SHP77 (cell line): ENCODE data around the gene GHRHR.
A peak's percentile ranks its signal among the peaks of the same experiment; 100 is the strongest.

ENCODE experiments used
- DNase-seq, 2 experiments: peaks; one replicate each; lab custom pipeline; 2025; lab: John Stamatoyannopoulos, UW

GHRHR gene

DNA sequence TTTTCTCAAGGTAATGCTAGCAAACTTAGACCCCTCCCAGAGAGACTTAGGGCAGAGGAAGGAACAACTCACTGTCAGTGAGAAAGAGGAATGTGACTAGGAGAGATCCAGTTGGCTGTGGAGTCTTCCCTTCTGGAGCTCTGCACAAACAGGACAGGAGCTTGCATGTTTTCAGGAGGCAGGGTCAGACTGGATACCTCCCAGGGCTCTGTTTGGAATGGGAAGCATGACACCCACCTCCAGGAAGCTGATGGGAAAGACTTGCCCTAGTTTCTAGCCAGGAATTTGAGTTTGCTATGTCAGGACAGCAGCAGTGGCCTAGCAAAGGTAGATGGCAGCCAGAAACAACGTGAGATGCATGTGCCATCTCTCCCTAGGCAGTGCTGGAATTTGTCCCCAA lies 40.6 kb downstream of the GHRHR start:
- no peak for DNase-seq

DNA sequence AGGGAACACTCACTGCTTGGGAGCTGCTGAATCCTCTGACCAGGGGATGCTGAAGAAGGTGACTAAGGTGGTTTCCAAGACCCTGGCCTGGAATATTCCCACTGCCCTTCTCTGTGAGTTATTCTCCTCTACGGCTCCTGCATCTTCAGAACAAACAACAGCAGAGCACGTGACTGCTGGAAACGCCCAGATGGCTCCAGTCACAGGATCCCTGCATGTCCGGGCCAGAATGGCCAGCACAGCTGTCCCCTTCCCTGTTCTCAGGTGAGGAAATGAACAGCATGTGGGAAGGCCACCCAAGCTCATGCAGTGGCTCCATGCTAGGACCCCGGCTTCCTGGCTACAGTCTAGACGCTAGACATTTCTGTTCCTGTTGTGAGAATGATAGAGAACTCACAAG lies 43.1 kb downstream of the GHRHR start:
- DNase-seq: no peak

DNA sequence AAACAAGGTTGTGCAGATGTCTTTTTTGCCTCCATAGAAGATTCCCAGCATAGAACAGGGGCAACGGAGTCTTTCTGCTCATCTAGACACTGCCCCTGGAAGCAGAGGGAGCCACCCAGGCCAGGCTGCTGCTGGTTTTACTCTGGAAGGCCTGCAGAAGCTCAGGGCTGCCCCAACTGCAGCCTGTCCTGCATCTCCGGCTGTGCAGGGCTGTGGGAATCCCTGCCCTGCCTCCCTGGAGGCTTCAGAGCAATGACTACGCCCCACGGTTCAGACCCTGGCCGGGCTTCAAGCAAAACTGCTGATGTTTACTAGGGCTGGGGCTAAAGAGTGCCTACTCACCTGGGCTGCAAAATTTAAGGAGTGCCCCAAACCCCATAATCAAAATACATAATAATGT lies 43.9 kb downstream of the GHRHR start:
- no peak for DNase-seq

DNA sequence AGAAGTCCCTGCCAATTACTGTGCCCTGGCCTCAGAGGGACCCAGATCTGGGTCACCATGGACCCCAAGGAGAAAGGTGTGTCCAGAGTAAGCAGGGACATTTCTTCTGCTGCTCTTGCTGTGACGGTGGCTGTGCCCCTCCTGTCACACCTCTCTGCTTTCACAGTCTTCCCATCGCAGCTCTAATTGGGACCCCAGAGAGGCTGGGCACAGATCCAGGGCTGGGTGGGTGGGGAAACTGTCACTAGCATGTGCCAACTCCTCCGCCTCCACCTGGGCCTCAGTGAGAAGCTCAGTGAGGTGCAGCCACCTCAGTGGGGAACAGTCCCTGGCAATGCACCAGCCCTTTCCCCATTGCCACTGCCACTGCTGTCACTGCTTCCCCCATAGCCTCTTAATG lies 51.1 kb downstream of the GHRHR start:
- no peak for DNase-seq

DNA sequence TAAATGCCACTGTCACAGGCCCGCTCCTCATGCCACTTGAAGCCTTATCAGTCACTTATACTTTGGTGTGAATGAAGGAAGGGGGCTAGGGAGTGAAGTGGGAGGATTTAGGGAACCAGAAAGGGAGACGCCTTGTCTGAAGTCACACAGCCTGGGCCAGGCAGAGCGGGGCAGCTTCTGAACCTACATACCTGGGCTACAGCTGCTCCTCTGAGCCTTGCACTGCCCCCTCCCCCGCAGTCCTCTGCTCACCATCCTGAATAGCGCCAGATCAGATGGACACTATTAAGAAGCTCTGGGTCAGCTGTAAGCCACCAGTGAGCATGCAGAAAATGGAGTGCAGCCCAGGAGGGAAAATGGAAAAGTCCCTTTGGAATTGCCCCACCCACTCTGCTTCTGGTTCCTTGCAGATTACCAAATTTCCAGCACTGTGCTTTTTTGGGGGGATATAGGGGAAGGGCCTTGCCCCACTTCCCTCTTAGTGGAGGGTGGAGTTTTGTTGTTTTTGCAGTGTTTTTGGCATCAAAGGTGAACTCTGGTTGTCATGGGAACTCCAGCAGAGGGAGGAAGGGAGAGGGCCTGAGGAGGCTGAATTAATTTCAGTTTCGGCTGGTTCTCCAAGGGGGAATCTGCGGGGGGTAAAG lies 53.4 kb downstream of the GHRHR start:
- no peak for DNase-seq

DNA sequence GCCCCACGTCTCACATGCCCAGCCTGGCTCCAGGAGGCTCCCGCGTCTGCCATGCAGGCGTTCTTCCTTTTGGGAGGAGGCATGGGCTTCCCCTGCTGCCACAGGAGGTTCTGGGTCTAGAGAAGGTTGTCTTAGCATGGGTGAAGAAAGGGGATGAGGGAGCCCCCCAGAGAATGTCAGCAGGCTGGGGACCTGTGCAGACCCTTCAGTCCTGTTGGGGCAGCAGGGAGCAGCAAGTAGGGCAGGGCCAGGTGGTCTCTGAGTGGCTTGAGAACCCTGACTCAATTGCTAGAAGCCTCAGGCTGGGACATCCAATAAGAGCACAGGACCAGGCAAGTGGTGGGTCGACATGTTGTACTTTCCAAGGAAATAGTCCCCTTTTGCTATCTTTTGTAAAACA lies 54.0 kb downstream of the GHRHR start:
- no peak for DNase-seq

DNA sequence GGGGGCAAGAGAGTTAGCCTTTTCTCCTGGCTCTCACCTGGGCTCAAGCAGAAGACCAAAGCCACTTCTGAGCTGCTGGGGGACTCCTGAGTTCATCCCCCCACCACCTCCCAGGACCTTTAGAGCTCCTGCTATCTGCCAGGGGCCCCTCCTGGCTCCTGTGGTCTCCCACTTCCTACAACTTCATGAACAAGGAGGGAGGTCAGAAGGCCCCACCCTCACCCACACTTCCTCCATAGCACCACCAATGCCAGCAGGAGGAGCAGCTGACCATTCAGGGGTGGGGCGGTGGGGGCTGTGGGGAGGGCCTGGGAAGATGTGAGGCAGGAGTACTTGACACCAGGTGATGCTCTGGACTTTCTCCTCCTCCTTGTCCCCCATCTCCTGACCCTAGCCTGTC lies 55.8 kb downstream of the GHRHR start:
- no peak for DNase-seq

DNA sequence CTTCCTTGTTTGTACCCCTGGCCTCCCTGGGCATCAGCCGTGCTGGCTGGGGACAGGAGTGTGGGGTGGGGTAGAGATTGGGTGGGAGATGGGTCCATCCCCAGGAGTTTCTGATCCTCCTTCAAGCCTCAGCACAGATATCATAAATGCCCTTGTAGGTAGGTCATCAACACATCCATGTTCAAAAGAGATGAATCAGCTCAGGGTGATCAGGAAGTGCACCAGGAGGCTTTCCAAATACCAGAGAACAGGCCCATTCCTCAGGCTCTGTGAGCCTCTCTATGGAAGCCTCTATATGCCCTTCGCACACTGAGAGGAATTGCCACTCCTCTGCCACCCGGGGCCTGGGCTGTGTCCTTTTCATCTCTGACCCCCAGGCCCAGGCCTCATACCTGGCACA lies 56.4 kb downstream of the GHRHR start:
- DNase-seq: no peak

DNA sequence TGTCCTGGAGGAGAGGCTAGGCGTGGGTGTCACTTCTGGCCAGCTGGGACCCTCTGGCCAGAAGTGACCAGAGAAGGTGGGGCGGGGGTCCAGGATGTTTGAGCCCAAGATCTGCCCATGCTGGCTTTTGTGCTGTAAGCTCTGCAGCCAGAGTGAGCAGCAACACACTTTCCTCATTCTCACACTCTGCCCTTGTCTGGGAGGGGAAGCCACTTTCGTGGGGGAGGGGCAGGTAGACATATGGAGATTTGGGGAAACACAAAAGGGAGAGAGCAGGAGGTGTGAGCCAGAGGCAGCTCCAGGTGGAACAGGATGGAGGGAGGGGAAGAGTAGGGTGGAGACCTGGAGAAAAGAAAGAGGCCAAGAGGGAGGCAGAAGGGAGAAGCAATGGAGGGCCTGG lies 56.9 kb downstream of the GHRHR start:
- DNase-seq: no peak

DNA sequence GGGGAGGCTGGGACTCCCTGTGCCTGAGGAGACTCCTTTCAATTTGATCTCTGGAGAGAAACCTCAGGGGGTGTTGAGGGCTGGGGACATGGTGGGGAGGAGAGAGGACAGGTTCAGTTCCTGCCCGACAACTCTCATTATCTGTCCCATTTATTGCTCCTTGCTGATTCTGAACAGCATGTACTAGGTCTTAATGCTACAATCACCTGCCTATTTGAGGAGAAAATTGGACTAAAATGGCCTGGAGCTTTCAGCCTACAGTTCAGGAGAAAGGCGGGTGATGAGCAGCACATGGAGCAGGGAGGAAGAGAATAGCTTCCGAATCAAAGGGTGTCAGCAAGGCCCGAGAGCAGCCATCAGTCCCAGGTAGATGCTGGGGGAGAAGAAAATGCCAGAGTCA lies 58.4 kb downstream of the GHRHR start:
- no peak for DNase-seq

DNA sequence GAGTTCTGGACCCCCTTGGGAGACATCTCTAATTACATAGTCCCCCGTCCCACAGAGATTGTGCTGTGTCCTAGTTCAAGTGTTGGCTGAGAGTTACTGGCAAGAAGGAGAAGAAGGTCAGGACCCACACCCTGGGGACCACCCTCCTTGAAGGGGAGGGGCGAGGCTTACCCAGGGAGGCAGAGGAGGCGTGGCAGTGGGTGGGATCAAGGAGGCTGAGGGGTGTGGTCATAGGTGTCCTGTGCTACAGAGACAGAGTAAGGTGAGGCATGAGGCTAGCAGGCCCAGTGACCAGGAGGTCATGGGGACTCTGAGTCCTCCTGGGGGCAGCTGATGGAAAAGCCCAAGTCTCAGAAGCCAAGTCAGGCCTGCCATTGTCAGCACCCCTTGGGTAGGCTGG lies 59.0 kb downstream of the GHRHR start:
- DNase-seq: no peak

DNA sequence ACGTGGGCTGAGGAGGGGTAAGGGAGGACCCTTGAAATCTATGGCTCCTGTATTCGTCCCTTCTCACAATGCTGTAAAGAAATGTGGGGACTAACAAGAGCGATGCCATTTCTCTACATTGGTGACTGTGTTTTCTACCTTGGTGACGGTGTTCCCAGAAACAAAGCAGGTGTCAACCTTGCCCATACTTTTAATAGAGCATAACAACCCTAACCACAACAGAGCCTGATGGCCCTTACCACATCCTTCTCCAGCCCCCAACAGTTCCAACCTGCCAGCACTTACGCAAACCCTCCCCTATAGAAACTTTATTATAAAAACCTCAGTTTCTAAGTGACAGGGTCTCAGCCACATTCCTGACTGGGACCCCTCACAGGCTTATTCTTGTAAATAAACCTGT lies 60.1 kb downstream of the GHRHR start:
- DNase-seq: no peak

DNA sequence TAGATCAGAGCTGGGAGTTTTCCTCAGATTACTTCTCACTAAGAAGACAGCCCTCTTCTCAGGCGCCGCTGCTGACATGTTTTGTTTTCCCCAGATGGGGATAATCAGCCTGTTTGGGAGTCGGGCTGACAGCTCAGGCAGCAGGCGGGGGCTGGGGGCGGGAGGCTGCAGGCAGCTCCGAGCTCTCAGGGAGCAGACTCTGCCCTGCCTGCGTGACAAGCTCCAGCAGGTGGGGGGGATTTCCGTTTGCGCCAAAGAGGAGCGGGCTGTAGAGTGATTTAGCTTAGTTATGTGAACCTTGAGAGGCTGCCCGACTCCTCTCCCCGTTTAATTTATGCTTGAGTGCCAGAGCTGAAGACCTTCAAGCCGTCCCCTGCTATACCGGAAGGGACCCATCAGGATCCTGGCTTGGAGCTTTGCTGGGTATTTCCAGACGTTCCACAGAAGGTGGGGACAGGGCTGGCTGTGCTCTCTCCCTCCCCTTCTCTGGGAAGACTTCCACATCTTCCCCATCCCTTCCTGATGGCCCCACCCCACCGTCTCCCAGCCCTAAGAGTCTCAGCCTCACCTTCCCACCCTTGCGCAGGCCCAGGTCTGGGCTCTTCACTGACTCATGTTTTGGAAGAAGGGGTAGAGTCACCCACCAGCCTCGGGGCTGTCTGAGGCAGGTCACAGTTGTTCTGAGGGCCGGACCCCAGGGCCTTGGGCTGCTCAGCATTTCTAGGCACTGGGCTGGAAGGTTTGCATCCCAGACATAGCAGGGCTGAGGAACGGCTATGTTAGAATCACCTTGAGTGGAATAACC lies 63.6 kb downstream of the GHRHR start:
- peak in 1 of 2 experiments; percentile 19 for DNase-seq

DNA sequence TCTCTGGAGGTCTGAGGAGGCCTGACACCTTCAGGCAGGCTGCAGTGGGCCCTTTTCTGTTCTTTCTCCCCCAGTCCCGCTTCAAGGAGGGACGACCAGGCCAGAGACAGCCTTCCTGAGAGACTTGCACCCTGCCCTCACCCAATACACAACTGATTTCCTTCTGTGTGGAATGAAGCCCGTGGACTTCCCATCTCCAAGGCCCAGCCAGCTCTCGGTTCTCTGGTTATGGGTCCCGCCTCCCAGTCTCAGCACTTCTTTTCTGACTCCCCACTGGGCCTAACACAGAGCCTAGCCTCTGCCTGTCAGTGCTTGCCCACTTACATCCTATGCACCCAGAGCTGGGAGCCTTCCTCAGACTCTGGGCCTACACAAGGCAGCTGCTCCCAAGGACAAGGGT lies 64.3 kb downstream of the GHRHR start:
- no peak for DNase-seq

DNA sequence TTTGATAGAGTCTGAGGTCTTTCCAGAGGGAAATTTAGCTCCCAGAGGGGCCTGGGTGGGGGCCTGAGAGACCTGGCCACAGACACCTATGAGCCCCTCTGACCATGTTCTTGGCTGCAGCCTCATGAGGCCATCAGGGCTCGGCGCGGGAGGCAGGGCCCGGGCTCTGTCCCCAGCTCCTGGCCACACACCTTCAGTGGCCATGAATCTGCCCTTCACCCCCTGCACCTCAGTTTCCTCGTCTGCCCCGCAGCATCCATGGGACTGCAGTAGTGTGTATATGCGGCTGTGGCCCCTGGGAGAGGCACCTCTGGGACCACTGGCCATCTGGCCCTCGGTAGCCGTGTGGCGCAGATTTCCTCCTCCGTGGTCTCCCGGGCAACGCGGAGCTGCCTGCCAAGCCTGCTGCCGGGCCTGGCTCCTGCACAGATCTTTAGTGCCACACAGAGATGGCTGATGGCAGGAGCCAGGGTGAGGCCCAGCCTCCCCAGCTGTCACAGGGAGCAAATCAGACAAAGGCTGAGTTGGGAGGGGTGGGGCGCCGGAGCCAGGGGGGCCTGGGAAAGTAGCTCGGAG lies 64.8 kb downstream of the GHRHR start:
- DNase-seq: no peak
